IMR-90 (cell line): ENCODE measurements around the gene SGCE. TPM values are rescaled to one million over a fixed set of nuclear protein-coding genes. Genes with fewer than 3 reads are reported as not detected.
A peak's percentile ranks its signal among the peaks of the same experiment; 100 is the strongest.

ENCODE experiments used
- ATAC-seq: fragments of 200-7000 bp; cut with Tn5 transposase; 2 replicates; pipeline ENCODE4 v1.9.1; 2020; ENCODE audit warnings: low read depth, mild to moderate bottlenecking, moderate library complexity
- BruUV-seq: library from RNA; stranded (reverse); fragments of 400-500 nt; replicated peaks from 2 replicates; lab custom pipeline; 2021; lab: Mats Ljungman, UMichigan
- CTCF ChIA-PET: fragments of 300-600 bp; formaldehyde crosslinking; extraction: SDS; loops from one replicate; lab custom pipeline; 2021; ENCODE audit warnings: antibody characterized with exemption; lab: Yijun Ruan, JAX
- POLR2A ChIA-PET: fragments of 300-600 bp; sonication (Branson Sonifier 250); formaldehyde crosslinking; loops from one replicate; lab custom pipeline; 2022; ENCODE audit warnings: antibody characterized with exemption; ENCODE audit not compliant: unreplicated experiment; lab: Charles Lee
- DNase-seq: peaks from one replicate; pipeline ENCODE4 v3.0.0; 2013
- H2AFZ ChIP-seq: replicated peaks from 2 replicates; pipeline ENCODE3; 2013; ENCODE audit warnings: low read length, mild to moderate bottlenecking; ENCODE audit not compliant: poor library complexity
- H2AK5ac ChIP-seq: 2 replicates; pipeline ENCODE4 v1.6.1; 2013; ENCODE audit warnings: low read depth, low read length, inconsistent platforms
- H2AK9ac ChIP-seq: replicated peaks from 2 replicates; pipeline ENCODE3; 2013; ENCODE audit warnings: mild to moderate bottlenecking, low read depth, low read length, moderate library complexity; ENCODE audit not compliant: poor library complexity
- H2BK120ac ChIP-seq: 2 replicates; pipeline ENCODE4 v1.6.1; 2013; ENCODE audit warnings: low read depth, low read length, inconsistent platforms
- H2BK15ac ChIP-seq: 3 replicates; pipeline ENCODE4 v1.6.1; 2013; ENCODE audit warnings: low read depth, low read length, inconsistent platforms
- H2BK20ac ChIP-seq: 2 replicates; pipeline ENCODE4 v1.6.1; 2013; ENCODE audit warnings: low read depth, mild to moderate bottlenecking, inconsistent platforms, low read length, moderate library complexity
- H2BK5ac ChIP-seq: 2 replicates; pipeline ENCODE4 v1.6.1; 2013; ENCODE audit warnings: mild to moderate bottlenecking, low read depth, low read length, inconsistent platforms; ENCODE audit not compliant: poor library complexity, severe bottlenecking
- H3K14ac ChIP-seq: replicated peaks from 2 replicates; pipeline ENCODE4 v1.6.1; 2013; ENCODE audit warnings: low read depth, low read length, inconsistent platforms
- H3K18ac ChIP-seq: 2 replicates; pipeline ENCODE4 v1.6.1; 2013; ENCODE audit warnings: low read depth, low read length, control low read depth
- H3K23ac ChIP-seq: 2 replicates; pipeline ENCODE4 v1.6.1; 2013; ENCODE audit warnings: low read depth, low read length, inconsistent platforms
- H3K27ac ChIP-seq: 2 replicates; pipeline ENCODE4 v1.5.1; 2013; ENCODE audit warnings: mild to moderate bottlenecking, control low read depth, low read length; ENCODE audit not compliant: insufficient read depth
- H3K27me3 ChIP-seq: 2 replicates; pipeline ENCODE4 v1.6.1; 2013; ENCODE audit warnings: low read length; ENCODE audit not compliant: control insufficient read depth, insufficient read depth
- H3K36me3 ChIP-seq: 2 replicates; pipeline ENCODE4 v1.6.1; 2013; ENCODE audit warnings: low read length, mixed read lengths; ENCODE audit not compliant: control insufficient read depth, insufficient read depth
- H3K4ac ChIP-seq: 2 replicates; pipeline ENCODE4 v1.6.1; 2013; ENCODE audit warnings: low read depth, low read length, inconsistent platforms
- H3K4me1 ChIP-seq: 2 replicates; pipeline ENCODE4 v1.6.1; 2013; ENCODE audit warnings: low read length, mixed read lengths; ENCODE audit not compliant: control insufficient read depth, insufficient read depth
- H3K4me2 ChIP-seq: 2 replicates; pipeline ENCODE4 v1.6.1; 2013; ENCODE audit warnings: low read depth, mild to moderate bottlenecking, control low read depth, low read length, moderate library complexity
- H3K4me3 ChIP-seq: 2 replicates; pipeline ENCODE4 v1.5.1; 2013; ENCODE audit warnings: low read depth, mild to moderate bottlenecking, control low read depth, low read length, moderate library complexity; ENCODE audit not compliant: insufficient read depth
- H3K56ac ChIP-seq: 2 replicates; pipeline ENCODE4 v1.6.1; 2013; ENCODE audit warnings: low read length, inconsistent platforms; ENCODE audit not compliant: insufficient read depth; ENCODE audit errors: extremely low read depth
- H3K79me1 ChIP-seq, 2 experiments: 2 replicates each; pipeline ENCODE4 v1.6.1; 2013; ENCODE audit warnings: low read length in 2 of 2, inconsistent platforms in 1 of 2, low read depth in 1 of 2
- H3K9ac ChIP-seq: 2 replicates; pipeline ENCODE4 v1.6.1; 2013; ENCODE audit warnings: low read depth, low read length, control low read depth
- H3K9me1 ChIP-seq: 2 replicates; pipeline ENCODE4 v1.6.1; 2013; ENCODE audit warnings: low read length, inconsistent platforms; ENCODE audit not compliant: insufficient read depth
- H3K9me3 ChIP-seq: 2 replicates; pipeline ENCODE4 v1.6.1; 2013; ENCODE audit warnings: low read length; ENCODE audit not compliant: control insufficient read depth, insufficient read depth
- H4K20me1 ChIP-seq: 2 replicates; pipeline ENCODE4 v1.6.1; 2013; ENCODE audit warnings: low read length, inconsistent platforms; ENCODE audit not compliant: insufficient read depth
- H4K5ac ChIP-seq: 2 replicates; pipeline ENCODE4 v1.6.1; 2013; ENCODE audit warnings: mild to moderate bottlenecking, low read depth, low read length, control low read depth
- H4K8ac ChIP-seq, 2 experiments: 2 replicates each; pipeline ENCODE4 v1.6.1; 2013; ENCODE audit warnings: low read depth in 2 of 2, low read length in 2 of 2, control low read depth in 1 of 2, inconsistent platforms in 1 of 2
- H4K91ac ChIP-seq: 2 replicates; pipeline ENCODE4 v1.6.1; 2013; ENCODE audit warnings: low read depth, low read length, inconsistent platforms; ENCODE audit not compliant: insufficient read depth
- CEBPB ChIP-seq: IDR thresholded peaks from 2 replicates; pipeline ENCODE4 v1.6.1; 2012; ENCODE audit warnings: low read depth, low read length, improper control_type of control experiment
- NFE2L2 ChIP-seq: fragments of 150-350 bp; IDR thresholded peaks from 2 replicates; pipeline ENCODE4 v1.6.1; 2016; ENCODE audit warnings: low read depth, mild to moderate bottlenecking, low read length
- RAD21 ChIP-seq: IDR thresholded peaks from 2 replicates; pipeline ENCODE4 v1.6.1; 2012; ENCODE audit warnings: low read length, improper control_type of control experiment
- WGBS, 2 experiments: methylation state at CpG; one replicate each; pipeline versions ENCODE4 v1.1.5 to v1.1.7; 2013; ENCODE audit warnings: missing lambda C conversion rate in 2 of 2; ENCODE audit not compliant: insufficient read length in 1 of 2; ENCODE audit errors: extremely low coverage in 2 of 2; 5-methylcytosine and 5-hydroxymethylcytosine counted together
- dilution Hi-C: fragments of 300-500 bp; cut with HindIII; formaldehyde crosslinking; loops from one replicate; pipeline ENCODE4 v1.14.3; 2018; ENCODE audit warnings: low sequenced_read_pairs; ENCODE audit not compliant: unreplicated experiment
- in situ Hi-C: fragments of 300-500 bp; cut with MboI; formaldehyde crosslinking; loops from 3 replicates; pipeline ENCODE4 v1.14.3; 2019; ENCODE audit warnings: low sequenced_read_pairs, inconsistent platforms, mixed read lengths
- intact Hi-C: fragments of 100-400 bp; cut with micrococcal nuclease; formaldehyde crosslinking; loops from 2 replicates; pipeline ENCODE4 v1.10.0; 2022
- polyA plus RNA-seq, 3 experiments: library from polyadenylated mRNA; depleted of rRNA; stranded (reverse); fragments of >200 nt; gene quantifications; 2 replicates each; pipeline ENCODE4 v1.2.3, GENCODE V29; 2012; ENCODE audit warnings: low replicate concordance in 1 of 3
- total RNA-seq: library from RNA; depleted of rRNA; stranded (reverse); fragments of >200 nt; gene quantifications from 2 replicates; pipeline ENCODE4 v1.2.3, GENCODE V29; 2012

SGCE gene
- total and polyA plus RNA-seq, 2 of the 4 experiments (the other 2 are of a cell fraction): 39.4 to 40.5 TPM

GRCh38 chr7:94612253-94612652, 43.7 kb downstream of the SGCE start:
- POLR2A ChIA-PET: no interaction called here
- no peak overlapping the region for H2AK5ac ChIP-seq
- no peak overlapping the region for H2BK120ac ChIP-seq
- intact Hi-C loops: loop anchor here (5.0 kb wide), 1 partner anchor 85 kb away; no protein-coding TSS in a partner anchor
- CTCF ChIA-PET: no interaction called here
- no peak overlapping the region for H3K56ac ChIP-seq
- no peak overlapping the region for H2BK15ac ChIP-seq
- no peak overlapping the region for H3K9ac ChIP-seq
- H2BK20ac ChIP-seq: no peak overlapping the region
- ATAC-seq (no peak), DNase-seq (no peak)
- H3K23ac ChIP-seq: no peak overlapping the region
- no peak overlapping the region for H4K5ac ChIP-seq
- no peaks in the 10 kb centered on the region; the same call in 1 of the 2 replicates for H3K9me1 ChIP-seq
- no peak overlapping the region for H3K14ac ChIP-seq
- no peak overlapping the region for H3K4ac ChIP-seq
- H4K91ac ChIP-seq: no peak overlapping the region
- no TSS peak for BruUV-seq
- no peak overlapping the region for H2AK9ac ChIP-seq
- no peaks in the 10 kb centered on the region; a peak in 1 of 4 replicates for H3K79me1 ChIP-seq
- no peak for TF ChIP-seq NFE2L2
- peak; percentile 35; the same call in 1 of the 2 replicates for TF ChIP-seq CEBPB
- no peak for TF ChIP-seq RAD21
- H4K20me1 ChIP-seq: no peaks in the 10 kb centered on the region
- no peak overlapping the region for H3K18ac ChIP-seq
- in situ Hi-C loops: no loop called here
- no peak overlapping the region for H3K27ac ChIP-seq
- no peak overlapping the region for H2AFZ ChIP-seq
- no CpG with 5 or more reads among the region's 1 CpG for WGBS, 2 experiments
- H3K4me3 ChIP-seq: no peak overlapping the region
- peaks cover 3% of the 10 kb centered on the region; the same call in 1 of the 2 replicates for H3K36me3 ChIP-seq
- no peak overlapping the region for H2BK5ac ChIP-seq
- H4K8ac ChIP-seq: no peak overlapping the region
- H3K27me3 ChIP-seq: no peaks in the 10 kb centered on the region
- no peak overlapping the region for H3K4me2 ChIP-seq
- no peaks in the 10 kb centered on the region for H3K9me3 ChIP-seq
- dilution Hi-C loops: no loop called here
- no peaks in the 10 kb centered on the region for H3K4me1 ChIP-seq
